NCI-H748 (cell line): ENCODE results near the gene CXCL3.

Source experiments
- DNase-seq: peaks from one replicate; lab custom pipeline; 2025; ENCODE audit not compliant: unreplicated experiment; lab: John Stamatoyannopoulos, UW

Gene CXCL3

DNA sequence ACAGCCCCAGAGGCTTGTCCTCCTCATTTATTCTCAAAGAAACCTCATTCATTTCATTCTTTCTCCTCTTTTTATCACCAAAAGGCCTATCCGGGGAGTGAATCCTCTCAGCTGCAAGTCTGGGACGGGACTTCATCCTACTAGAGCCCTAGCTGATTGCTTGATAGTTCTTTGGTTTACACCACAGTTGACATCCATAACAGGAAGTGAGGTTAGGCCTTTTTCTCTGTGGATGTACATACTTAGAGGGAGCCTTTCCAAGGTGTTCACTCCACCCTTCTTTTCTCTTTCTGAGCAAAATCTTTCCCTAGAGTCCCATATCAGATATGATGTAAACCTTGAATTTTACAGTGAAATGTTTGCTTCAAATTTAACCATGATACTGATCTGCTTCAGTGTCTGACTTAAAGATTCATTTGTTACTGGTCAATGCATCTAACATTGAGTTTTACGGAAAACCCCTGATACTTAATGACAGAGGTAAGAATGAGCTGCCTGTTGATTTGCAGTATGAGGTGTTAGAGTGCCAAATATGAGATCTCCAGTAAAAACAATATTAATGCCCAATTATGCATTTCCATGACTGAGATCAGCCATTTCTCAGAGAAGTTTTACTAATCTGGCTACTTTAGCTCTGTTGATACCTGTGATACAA, 23.2 kb downstream of the CXCL3 start:
- no peak for DNase-seq

DNA sequence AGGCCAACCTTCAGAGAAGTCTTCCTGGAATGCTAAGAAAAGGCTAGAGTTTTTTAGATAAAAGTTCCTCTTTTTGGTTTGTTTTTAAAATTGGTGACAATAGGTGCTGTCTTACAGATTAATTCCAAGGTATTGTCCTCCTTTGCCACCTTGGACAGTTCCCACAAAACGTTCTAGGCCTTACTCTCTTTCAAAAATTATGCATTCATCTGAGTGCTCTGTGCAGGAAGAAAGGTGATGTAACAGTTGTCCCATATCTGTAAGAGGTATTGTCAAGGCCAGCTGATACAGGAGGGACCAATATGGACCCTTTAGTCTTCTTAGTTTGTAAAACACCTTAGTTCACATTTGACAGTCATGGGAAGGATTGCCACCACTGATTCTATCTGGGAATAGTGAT, 24.2 kb downstream of the CXCL3 start:
- DNase-seq: no peak

DNA sequence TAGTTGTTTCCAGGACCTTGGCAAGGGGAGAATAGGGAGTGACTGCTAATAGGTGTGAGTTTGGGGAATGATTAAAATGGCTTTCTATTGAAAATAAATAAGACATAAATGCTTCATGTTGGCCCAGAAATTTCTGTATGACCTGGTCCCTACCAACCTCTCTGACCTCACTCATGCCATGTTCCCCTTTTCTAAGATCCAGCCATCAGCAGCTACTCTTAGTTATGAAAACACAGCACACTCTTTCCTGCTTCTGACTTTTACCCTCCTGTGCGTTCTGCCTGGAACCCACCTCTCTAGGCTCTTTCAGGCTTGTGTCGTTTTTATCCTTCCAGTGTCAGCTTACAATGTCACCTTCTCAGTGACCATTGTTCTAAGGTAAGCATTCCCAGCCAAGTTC, 25.2 kb downstream of the CXCL3 start:
- no peak for DNase-seq

DNA sequence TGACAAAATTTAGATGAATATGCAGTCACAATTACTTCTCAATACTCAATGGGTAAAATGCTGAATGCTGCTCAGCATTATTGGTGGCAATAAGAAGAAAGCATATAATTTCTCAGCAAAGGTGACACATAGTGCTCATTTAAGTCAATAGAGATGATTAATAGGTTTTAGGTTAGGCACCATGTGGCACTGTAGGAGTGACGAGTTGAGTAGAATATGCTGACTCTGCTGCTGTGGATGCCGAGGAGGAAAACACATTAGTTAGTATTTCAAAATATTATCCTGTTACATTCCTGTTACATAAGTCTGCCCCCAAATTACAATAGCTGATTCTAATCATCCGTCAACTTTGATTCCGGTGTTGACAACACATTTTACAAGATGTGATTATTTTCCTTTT, 26.4 kb downstream of the CXCL3 start:
- DNase-seq: no peak

DNA sequence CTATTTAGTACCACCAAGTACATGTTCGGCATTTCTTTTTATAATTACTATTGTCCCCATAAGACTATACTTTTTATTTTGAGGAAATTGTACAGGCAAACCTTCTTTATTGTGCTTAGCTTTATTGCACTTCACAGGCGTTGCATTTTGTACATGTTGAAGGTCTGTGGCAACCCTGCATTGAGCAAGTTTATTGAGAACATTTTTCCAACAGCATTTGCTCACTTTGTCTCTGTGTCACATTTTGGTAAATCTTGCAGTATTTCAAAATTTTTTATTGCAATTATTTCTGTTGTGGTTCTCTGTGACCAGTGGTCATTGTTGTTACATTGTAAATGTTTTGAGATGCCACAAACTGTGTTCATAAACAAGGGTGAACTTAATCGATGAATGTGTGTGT, 29.2 kb downstream of the CXCL3 start:
- no peak for DNase-seq

DNA sequence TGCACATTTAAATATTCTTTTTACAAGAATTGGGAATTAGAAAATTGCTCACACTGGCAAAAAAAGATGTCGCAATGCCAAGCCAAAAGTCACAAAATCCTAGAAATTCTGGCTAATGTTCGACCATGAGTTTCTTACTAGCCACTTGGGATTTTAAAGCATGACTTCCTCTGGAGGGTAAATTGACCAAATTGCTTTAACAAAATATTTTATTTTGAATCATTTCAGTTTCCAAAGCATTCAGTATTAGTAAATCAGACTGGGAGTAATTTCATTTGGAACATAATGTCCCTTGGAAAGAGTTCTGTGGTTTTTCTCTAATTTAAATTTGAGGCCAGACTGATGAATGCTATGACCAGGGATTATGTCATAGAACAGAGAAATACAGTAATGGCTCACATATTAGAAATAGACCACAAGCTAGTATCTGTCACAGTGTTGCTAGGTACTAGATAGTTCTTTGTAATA, 32.4 kb downstream of the CXCL3 start:
- no peak for DNase-seq

DNA sequence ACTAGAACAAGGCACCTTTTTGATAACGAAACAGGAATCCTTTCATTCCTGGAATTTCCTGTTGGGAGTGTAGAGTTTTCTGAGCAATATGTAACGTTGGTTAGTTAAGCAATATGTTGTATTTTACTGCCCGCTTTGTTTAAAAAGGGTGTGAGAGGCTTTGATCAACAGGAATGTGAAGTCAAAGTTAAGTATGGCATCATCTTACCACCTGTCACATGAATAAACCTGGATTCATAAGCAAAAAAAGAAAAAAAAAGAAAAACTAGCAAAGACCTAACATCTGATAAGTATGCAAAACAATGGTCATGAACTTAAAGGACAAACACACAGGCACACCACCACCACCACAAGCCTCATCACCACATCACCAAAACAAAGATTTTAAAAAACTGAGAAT, 33.0 kb downstream of the CXCL3 start:
- DNase-seq: no peak

DNA sequence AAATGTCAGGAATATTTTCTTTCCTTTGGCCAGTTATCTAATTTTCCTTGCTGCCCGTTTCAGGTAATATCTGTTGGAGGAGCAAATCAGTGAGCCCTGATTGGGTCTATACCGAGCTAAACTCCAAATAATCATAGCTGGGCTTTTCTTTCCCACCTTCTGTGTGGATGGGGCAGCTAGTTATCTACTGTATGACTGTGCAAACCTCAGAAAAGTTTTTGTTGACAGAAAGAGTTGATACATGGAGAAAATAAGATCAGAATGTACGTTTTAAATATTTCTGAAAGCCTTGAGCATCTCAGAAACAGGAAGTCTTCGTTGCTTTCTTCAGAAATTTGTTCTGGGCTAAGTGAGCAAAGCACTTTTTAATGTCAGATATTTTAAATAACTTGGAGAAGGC, 33.8 kb downstream of the CXCL3 start:
- DNase-seq: no peak

DNA sequence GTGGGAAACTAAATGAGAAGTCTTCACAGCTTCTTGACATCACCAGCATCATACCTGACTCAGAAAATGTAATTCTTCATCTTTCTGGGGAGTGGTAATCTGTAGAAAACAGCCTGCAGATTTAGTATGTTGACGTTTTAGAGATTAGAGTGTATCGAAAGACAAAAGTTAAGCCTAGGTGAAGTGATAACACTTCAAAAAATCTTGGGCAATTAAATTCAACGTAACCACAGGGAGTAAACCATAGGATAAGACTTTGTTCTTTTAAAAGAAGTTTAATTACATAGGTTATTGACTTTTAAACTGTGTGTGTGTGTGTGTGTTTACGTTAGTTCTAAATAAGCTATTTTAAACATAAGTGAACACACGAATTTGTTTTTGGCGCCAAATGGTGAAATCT, 38.2 kb downstream of the CXCL3 start:
- no peak for DNase-seq

DNA sequence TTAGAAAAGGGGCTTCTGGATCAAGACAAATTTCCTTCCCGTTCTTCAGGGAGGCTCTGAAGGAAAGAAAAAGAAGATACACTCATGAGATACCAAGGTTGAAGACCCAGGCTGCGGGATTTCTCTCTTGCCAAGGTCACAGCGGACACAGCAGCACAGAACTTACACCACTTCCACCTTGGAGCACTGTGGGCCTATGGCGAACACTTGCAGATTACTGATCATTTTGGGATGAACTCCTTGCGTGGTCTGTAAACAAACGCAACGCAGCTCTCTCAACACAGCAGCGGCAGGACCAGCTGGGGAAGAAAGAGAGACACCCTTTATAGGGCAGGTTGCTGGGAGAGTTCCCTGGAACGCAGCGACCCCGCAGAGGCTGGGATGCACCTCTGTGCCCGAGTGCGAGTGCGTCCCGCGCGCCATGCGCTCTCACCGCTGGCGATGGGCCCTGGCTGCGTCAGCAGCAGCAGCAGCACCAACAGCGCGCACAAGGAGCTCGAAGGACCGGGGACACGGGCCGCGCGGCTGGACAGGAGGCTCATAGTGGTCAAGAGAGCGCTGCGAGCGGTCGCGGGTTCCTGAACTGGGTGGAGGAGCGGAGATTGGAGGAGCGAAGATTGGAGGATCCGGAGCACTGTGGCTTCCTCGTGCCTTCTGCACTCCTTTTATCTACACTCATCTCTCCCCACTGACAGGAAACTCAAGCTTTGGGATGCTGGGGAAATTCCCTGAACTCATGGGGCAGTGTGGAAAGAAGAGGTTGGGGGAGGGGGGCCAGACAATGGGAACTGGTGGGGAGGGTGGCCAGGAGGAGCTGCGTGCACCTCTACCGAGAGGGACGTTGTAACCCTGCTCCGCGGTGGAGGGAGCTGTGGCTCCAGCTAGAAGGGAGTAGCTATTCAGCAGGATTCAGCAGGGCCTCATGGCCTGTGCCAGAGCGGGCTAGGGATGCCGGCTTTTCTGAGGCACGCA, 40.2 kb downstream of the CXCL3 start, which contains the start of gene CXCL5:
Gene CXCL5, minus strand, starts transcription at position 638 of the 972 bp plus-strand sequence. Its CDS starts 96 bp downstream, at position 542.
- no peak for DNase-seq

DNA sequence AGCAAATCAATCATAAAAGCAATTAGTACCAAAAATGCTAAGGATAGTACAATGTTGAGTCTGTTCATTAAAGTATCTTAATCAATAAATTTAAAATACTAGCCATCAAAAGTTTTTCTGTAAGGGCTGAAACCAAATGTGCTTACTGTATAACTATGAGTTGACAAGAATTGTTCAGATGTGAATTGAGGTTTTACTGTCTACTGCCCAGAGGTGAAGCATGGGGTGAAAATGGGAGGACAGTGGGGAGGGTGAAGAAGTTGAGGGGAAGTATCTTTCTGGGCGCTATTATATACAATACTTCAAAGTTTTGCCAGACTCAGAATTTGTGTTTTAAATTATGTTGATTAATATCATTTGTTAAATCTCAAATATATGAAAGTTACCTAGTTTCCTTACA, 46.4 kb downstream of the CXCL3 start:
- DNase-seq: no peak

DNA sequence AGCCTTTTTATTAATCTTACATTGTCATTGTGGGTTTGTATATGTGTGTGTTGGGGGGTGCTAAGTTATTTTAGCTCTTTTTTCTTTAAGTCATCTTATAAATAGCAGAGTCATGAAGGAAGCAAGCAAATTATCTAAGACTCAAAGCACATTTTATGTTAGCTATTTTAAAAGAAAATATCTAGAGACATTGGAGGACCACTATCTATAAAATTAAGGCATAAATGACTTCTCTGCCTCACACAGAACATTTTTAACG, 46.8 kb downstream of the CXCL3 start:
- DNase-seq: no peak

DNA sequence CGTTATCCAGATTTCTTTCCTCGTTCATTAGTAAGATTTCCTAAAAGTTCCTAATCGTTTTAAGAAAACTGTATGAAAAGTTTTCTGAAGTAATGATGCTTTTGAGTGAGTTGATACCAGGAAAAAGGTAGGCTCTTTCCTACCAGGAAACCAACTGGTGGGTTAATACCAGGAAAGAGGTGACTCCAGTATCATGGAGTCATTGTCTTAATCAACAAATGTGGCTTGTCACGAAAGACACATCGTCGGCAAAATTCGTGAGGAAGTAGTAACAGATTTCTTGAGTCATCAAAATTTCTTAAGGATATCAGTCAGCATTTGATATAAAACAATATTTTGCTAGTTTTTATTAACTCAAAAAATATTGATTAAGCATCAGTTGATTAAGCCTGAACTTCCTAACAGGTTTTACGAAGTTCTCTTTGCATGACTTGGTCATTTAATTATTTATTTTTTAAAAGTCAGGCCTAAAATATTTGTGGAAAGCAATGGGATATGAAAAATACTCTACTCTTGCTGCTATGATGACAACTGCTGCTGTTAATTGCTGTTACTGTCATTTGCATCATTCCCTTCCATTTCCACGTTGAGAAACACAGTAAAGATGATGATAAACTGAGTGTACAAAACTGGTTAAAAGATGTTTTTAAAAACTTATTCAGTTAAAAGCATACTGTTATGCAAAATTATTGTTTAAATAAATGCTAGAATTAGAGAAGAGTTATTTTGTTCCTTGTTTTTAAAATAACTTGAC, 47.3 kb downstream of the CXCL3 start:
- no peak for DNase-seq

DNA sequence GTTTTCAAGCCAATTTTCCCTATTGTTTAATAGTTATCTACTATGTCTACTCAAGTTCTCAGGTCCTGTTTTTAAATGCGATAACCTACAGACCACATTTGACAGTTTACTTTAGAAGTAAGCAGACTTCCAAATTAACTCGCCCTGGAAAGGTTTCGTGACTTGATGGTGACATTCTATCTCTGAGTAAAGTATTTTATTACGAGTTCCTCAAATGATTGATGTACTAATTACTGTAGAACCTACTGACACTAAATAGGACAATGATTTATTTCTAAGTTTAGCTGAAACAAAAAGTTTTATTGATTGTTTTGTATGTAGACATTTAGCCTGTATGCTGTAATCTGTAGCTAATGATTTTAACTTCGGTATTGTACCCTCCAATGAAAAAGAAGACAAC, 48.6 kb downstream of the CXCL3 start:
- DNase-seq: no peak

DNA sequence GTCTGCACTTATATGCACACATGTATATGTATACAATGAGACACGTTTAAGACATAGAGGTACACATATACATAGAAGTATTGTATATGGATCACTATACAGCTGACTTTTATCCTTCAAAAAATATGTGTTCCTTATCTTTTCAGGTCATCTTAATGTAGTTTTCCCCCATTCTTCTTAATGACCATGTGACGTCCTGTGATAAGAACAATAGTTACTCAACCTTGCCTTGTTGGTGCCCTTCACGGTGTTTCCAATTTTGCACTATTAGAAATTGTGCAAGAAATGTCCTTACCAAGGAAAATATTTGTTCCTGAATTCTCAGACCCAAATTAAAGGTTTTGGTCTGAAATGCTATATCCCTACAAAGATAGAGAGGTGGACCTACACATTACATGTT, 49.5 kb downstream of the CXCL3 start:
- no peak for DNase-seq

DNA sequence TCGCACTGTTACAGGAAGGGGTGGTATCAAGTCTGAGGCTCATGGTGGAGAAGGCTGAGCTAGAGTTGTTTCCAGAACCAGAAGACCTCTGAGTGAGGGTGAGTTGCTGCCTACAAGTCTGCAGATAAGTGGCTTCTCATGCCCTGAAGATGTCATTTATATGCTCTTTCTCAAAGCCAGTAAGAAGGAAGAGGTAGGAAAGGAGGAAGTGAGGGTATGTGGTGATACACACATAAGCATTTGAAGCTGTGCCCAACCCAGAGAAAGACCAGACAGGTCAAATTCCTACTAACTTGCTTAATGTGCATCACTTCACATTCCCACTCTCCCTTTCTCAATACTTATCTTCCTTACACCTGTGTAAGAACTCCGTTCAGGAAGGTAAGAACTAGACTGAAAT, 50.4 kb downstream of the CXCL3 start, which contains the start of gene PPBP:
Gene PPBP, minus strand, starts transcription at position 130 of the 400 bp plus-strand sequence. Its CDS starts 87 bp downstream, at position 43.
- no peak for DNase-seq
